Activated CD4-positive, CD25-positive, alpha-beta regulatory T cell treated with anti-CD3 and anti-CD28 coated beads, Interleukin-2, amount 50 U/mL, for 24 hours (primary cell): Measurements from ENCODE around the gene MZT2A.
"Not testable (repeated sequence)": the region's sequence is repeated elsewhere in the genome, so short reads cannot be mapped to it uniquely, and the experiment has no call there.

Experiments used
- ATAC-seq, 2 donors: fragments of 150-1000 bp; cut with Tn5 transposase; one replicate each; pipeline ENCODE4 v1.10.0; 2021; ENCODE audit warnings: mild to moderate bottlenecking in 1 of 2, moderate library complexity in 1 of 2

The MZT2A gene

DNA sequence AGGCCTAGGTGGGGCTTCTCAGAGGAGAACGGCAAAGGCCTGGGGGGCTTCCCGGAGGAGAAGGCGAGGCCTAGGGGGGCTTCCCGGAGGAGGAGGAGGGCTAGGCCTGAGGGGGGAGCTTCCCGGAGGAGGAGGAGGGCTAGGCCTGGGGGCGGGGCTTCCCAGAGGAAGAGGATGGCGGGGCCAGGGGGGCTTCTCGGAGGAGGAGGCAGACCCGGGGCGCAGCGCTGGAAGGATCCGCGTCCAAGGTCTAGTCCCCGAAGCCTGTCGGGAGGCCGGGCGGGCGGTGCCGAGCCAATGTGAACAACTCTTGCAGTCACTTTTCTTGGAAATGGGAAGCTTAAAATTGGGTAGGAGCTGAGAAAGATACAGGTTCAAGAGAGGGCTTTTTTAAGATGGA lies 46.3 kb downstream of the MZT2A start:
- no peak for ATAC-seq

DNA sequence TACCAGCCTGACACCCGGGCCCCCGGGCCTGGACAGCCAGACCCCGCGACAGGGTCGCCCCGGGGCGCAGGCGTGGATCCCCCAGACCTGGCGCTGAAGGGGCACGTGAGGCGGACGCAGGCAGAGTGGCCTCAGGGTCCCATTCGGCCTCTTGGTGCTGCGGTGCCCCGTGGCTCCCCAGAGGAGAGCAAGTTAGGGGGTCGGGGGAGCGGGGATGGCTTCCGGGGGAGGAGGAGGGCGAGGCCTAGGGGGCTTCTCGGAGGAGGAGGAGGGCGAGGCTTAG lies 46.7 kb downstream of the MZT2A start:
- not testable (repeated sequence) for ATAC-seq

- ATAC-seq = not testable (repeated sequence)
Observed at GRCh38 chr2:131444736-131445514, 47.3 kb downstream of the MZT2A start.

- peak; percentile 53 to 91 for ATAC-seq
Observed at GRCh38 chr2:131440742-131441468, 51.3 kb downstream of the MZT2A start.
